ENCODE results near the gene KRTAP10-3. TPM values are rescaled to one million over a fixed set of nuclear protein-coding genes. Genes with fewer than 3 reads are reported as not detected.

KRTAP10-3 gene
- not detected in 3 replicates for total RNA-seq
- long read RNA-seq: 0 reads

DNA sequence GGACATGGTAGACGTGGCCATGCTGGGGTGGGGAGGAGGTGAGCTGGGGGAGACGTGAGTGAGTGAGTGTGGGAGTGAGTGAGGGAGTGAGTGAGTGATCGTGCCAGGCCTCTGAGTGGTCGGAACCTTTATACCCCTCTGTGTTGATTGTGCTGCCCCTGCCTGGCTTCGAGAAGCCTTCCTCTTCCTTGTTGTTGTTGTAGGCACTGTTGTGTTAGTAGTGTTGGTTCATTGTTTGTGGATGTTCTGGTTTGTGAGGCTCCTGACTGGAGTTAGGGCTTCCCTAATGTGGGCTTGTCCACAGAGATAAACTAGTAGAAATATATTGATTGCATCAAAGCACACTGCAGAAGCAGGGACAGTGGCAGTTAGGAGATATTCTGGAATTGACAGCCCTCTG, at the start of gene KRTAP10-3:
TSS of gene KRTAP10-3 (minus strand) at position 101 of the 400 bp plus-strand sequence. CDS start at position 21, 80 bp downstream.
- Mint-ChIP-seq H3K9me3 (ENCODE audit: low read depth) (peaks cover 25% of the 10 kb centered on the region), H3K27me3 (ENCODE audit: low read depth) (peaks cover 44% of the 10 kb centered on the region), H3K4me1 (ENCODE audit: low read depth) (no peaks in the 10 kb centered on the region), H3K27ac (ENCODE audit: unreplicated experiment) (no peak within 1 kb of the TSS), H3K36me3 (ENCODE audit: low read depth) (peaks cover 11% of the 10 kb centered on the region), H3K4me3 (ENCODE audit: unreplicated experiment) (no peak within 1 kb of the TSS)
- DNase-seq (ENCODE audit: low spot score): no peak
- TF ChIP-seq, protein P1, sequence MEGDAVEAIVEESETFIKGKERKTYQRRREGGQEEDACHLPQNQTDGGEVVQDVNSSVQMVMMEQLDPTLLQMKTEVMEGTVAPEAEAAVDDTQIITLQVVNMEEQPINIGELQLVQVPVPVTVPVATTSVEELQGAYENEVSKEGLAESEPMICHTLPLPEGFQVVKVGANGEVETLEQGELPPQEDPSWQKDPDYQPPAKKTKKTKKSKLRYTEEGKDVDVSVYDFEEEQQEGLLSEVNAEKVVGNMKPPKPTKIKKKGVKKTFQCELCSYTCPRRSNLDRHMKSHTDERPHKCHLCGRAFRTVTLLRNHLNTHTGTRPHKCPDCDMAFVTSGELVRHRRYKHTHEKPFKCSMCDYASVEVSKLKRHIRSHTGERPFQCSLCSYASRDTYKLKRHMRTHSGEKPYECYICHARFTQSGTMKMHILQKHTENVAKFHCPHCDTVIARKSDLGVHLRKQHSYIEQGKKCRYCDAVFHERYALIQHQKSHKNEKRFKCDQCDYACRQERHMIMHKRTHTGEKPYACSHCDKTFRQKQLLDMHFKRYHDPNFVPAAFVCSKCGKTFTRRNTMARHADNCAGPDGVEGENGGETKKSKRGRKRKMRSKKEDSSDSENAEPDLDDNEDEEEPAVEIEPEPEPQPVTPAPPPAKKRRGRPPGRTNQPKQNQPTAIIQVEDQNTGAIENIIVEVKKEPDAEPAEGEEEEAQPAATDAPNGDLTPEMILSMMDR (IDR thresholded peaks at IDR 0.05): no peak

GRCh38 chr21:44606495-44606894, 47.9 kb upstream of the KRTAP10-3 start:
- Mint-ChIP-seq H3K36me3 (ENCODE audit: low read depth) (peaks cover 5% of the 10 kb centered on the region), H3K27ac (ENCODE audit: unreplicated experiment) (no peak overlapping the region), H3K4me3 (ENCODE audit: unreplicated experiment) (no peak overlapping the region), H3K4me1 (ENCODE audit: low read depth) (no peaks in the 10 kb centered on the region), H3K27me3 (ENCODE audit: low read depth) (peaks cover 45% of the 10 kb centered on the region), H3K9me3 (ENCODE audit: low read depth) (peaks cover 28% of the 10 kb centered on the region)
- no peak for DNase-seq (ENCODE audit: low spot score)
- TF ChIP-seq, protein P1 (IDR thresholded peaks at IDR 0.05): no peak

GRCh38 chr21:44603911-44604310, 45.3 kb upstream of the KRTAP10-3 start:
- no peaks in the 10 kb centered on the region for H3K4me1 Mint-ChIP-seq (ENCODE audit: low read depth)
- H3K27me3 Mint-ChIP-seq (ENCODE audit: low read depth): peaks cover 61% of the 10 kb centered on the region
- H3K4me3 Mint-ChIP-seq (ENCODE audit: unreplicated experiment): no peak overlapping the region
- H3K9me3 Mint-ChIP-seq (ENCODE audit: low read depth): peaks cover 10% of the 10 kb centered on the region
- H3K27ac Mint-ChIP-seq (ENCODE audit: unreplicated experiment): no peak overlapping the region
- no peak for DNase-seq (ENCODE audit: low spot score)
- TF ChIP-seq, protein P1 (IDR thresholded peaks at IDR 0.05): no peak
- peaks cover 3% of the 10 kb centered on the region for H3K36me3 Mint-ChIP-seq (ENCODE audit: low read depth)

GRCh38 chr21:44603109-44603875, 44.7 kb upstream of the KRTAP10-3 start:
- DNase-seq (ENCODE audit: low spot score): no peak
- H3K27ac Mint-ChIP-seq (ENCODE audit: unreplicated experiment): no peak overlapping the region
- H3K9me3 Mint-ChIP-seq (ENCODE audit: low read depth): peaks cover 13% of the 10 kb centered on the region
- TF ChIP-seq, protein P1 (IDR thresholded peaks at IDR 0.05): no peak
- peaks cover 6% of the 10 kb centered on the region for H3K36me3 Mint-ChIP-seq (ENCODE audit: low read depth)
- no peak overlapping the region for H3K4me3 Mint-ChIP-seq (ENCODE audit: unreplicated experiment)
- H3K4me1 Mint-ChIP-seq (ENCODE audit: low read depth): no peaks in the 10 kb centered on the region
- H3K27me3 Mint-ChIP-seq (ENCODE audit: low read depth): peaks cover 65% of the 10 kb centered on the region

- Mint-ChIP-seq H3K9me3 (ENCODE audit: low read depth) (peaks cover 18% of the 10 kb centered on the region), H3K4me3 (ENCODE audit: unreplicated experiment) (no peak overlapping the region), H3K27ac (ENCODE audit: unreplicated experiment) (no peak overlapping the region), H3K27me3 (ENCODE audit: low read depth) (peaks cover 66% of the 10 kb centered on the region), H3K4me1 (ENCODE audit: low read depth) (no peaks in the 10 kb centered on the region), H3K36me3 (ENCODE audit: low read depth) (peaks cover 6% of the 10 kb centered on the region)
- DNase-seq (ENCODE audit: low spot score): no peak
- TF ChIP-seq, protein P1 (IDR thresholded peaks at IDR 0.05): no peak
Observed at GRCh38 chr21:44602463-44602850, 43.9 kb upstream of the KRTAP10-3 start.
